SK-N-SH treated with all-trans-retinoic acid at 6 μM for 48 hours (cell line): ENCODE measurements around the gene BUB1.

Experiments used
- ATAC-seq: fragments of 200-7000 bp; cut with Tn5 transposase; 3 replicates; pipeline ENCODE4 v1.9.1; 2020; ENCODE audit warnings: mild to moderate bottlenecking, moderate library complexity
- BACH2 ChIP-seq: fragments of 250-450 bp; sonication (Bioruptor Pico); IDR thresholded peaks from 2 replicates; pipeline ENCODE4 v1.9.0; 2021; ENCODE audit warnings: mild to moderate bottlenecking, borderline replicate concordance
- CSDC2 ChIP-seq: fragments of 250-450 bp; sonication (Bioruptor Pico); IDR thresholded peaks from 2 replicates; pipeline ENCODE4 v1.5.0; 2020; ENCODE audit warnings: mild to moderate bottlenecking, moderate library complexity
- ESRRG ChIP-seq: fragments of 250-450 bp; sonication (Bioruptor Pico); IDR thresholded peaks from 2 replicates; pipeline ENCODE4 v1.6.1; 2021; ENCODE audit warnings: mild to moderate bottlenecking
- ISL1 ChIP-seq: fragments of 250-450 bp; sonication (Bioruptor Pico); IDR thresholded peaks from 2 replicates; pipeline ENCODE4 v2.1.2; 2022; ENCODE audit warnings: mild to moderate bottlenecking, moderate library complexity
- PPARA ChIP-seq: fragments of 250-450 bp; sonication (Bioruptor Pico); IDR thresholded peaks from 2 replicates; pipeline ENCODE4 v1.5.0; 2020; ENCODE audit warnings: mild to moderate bottlenecking, borderline replicate concordance
- RARB ChIP-seq: fragments of 250-450 bp; sonication (Bioruptor Pico); IDR thresholded peaks from 2 replicates; pipeline ENCODE4 v1.8.0; 2021; ENCODE audit warnings: mild to moderate bottlenecking, moderate library complexity
- TCF4 ChIP-seq: fragments of 250-450 bp; sonication (Bioruptor Pico); IDR thresholded peaks from 2 replicates; pipeline ENCODE4 v1.8.0; 2021; ENCODE audit warnings: mild to moderate bottlenecking, moderate library complexity, borderline replicate concordance
- TOX ChIP-seq: fragments of 250-450 bp; sonication (Bioruptor Pico); IDR thresholded peaks from 2 replicates; pipeline ENCODE4 v1.8.0; 2021; ENCODE audit warnings: mild to moderate bottlenecking, moderate library complexity, borderline replicate concordance
- ZFP3 ChIP-seq: fragments of 250-450 bp; sonication (Bioruptor Pico); IDR thresholded peaks from 2 replicates; pipeline ENCODE4 v1.5.0; 2020; ENCODE audit warnings: mild to moderate bottlenecking, moderate library complexity
- ZFP30 ChIP-seq: fragments of 450-650 bp; formaldehyde crosslinking; IDR thresholded peaks from 2 replicates; pipeline ENCODE4 v1.5.0; 2022; ENCODE audit warnings: mild to moderate bottlenecking, moderate library complexity
- ZNF565 ChIP-seq: fragments of 450-650 bp; formaldehyde crosslinking; conservative IDR thresholded peaks from 2 replicates; pipeline ENCODE4 v1.5.0; 2020; ENCODE audit warnings: low read depth, mild to moderate bottlenecking, moderate library complexity
- ZNF70 ChIP-seq: fragments of 450-650 bp; formaldehyde crosslinking; IDR thresholded peaks from 2 replicates; pipeline ENCODE4 v1.5.0; 2020; ENCODE audit warnings: mild to moderate bottlenecking, moderate library complexity
- ZNF8 ChIP-seq: fragments of 450-650 bp; formaldehyde crosslinking; IDR thresholded peaks from 2 replicates; pipeline ENCODE4 v1.5.0; 2020; ENCODE audit warnings: mild to moderate bottlenecking, moderate library complexity
- TF ChIP-seq, protein P1 (sequence below): fragments of 250-450 bp; sonication (Bioruptor Pico); IDR thresholded peaks from 2 replicates; pipeline ENCODE4 v1.8.0; 2020; ENCODE audit warnings: mild to moderate bottlenecking, moderate library complexity, borderline replicate concordance
- TF ChIP-seq, protein P2 (sequence below): fragments of 250-450 bp; sonication (Bioruptor Pico); IDR thresholded peaks from 2 replicates; pipeline ENCODE4 v1.8.0; 2021; ENCODE audit warnings: low read depth, mild to moderate bottlenecking, moderate library complexity, borderline replicate concordance
- TF ChIP-seq, protein P3 (sequence below): fragments of 250-450 bp; sonication (Bioruptor Pico); IDR thresholded peaks from 2 replicates; pipeline ENCODE4 v1.5.0; 2020; ENCODE audit warnings: mild to moderate bottlenecking, moderate library complexity
- TF ChIP-seq, protein P4 (sequence below): fragments of 250-450 bp; sonication (Bioruptor Pico); IDR thresholded peaks from 2 replicates; pipeline ENCODE4 v1.5.1; 2021; ENCODE audit warnings: mild to moderate bottlenecking, moderate library complexity

The BUB1 gene

DNA sequence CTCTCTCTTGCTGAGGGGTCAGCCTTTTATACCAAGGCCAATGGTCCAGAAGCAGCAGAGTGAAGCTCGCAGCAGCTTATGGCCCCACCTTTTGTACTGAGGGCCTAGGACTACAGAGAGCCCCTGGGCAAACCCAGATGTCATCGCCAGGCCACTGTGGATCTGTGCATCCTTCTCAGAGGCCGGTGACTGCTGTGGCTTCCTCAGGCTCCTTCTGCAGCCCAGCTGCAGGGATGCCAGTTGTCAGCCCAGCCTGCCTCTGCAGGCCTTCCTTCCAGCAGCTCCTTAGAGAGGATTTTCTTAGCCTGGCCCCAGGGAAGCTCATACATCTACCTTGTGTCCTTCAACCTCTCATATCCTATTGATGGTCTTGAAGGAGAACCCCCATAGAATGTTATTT is 48.0 kb upstream of the BUB1 start (continued):
- TF ChIP-seq BACH2 (no peak), ZNF8 (CRISPR knock-in tag) (no peak), ZNF565 (CRISPR knock-in tag) (no peak), ESRRG (CRISPR knock-in tag) (no peak), TOX (CRISPR knock-in tag) (no peak), PPARA (CRISPR knock-in tag) (no peak)
- TF ChIP-seq, protein P1, sequence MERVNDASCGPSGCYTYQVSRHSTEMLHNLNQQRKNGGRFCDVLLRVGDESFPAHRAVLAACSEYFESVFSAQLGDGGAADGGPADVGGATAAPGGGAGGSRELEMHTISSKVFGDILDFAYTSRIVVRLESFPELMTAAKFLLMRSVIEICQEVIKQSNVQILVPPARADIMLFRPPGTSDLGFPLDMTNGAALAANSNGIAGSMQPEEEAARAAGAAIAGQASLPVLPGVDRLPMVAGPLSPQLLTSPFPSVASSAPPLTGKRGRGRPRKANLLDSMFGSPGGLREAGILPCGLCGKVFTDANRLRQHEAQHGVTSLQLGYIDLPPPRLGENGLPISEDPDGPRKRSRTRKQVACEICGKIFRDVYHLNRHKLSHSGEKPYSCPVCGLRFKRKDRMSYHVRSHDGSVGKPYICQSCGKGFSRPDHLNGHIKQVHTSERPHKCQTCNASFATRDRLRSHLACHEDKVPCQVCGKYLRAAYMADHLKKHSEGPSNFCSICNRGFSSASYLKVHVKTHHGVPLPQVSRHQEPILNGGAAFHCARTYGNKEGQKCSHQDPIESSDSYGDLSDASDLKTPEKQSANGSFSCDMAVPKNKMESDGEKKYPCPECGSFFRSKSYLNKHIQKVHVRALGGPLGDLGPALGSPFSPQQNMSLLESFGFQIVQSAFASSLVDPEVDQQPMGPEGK (CRISPR knock-in tag): no peak

DNA sequence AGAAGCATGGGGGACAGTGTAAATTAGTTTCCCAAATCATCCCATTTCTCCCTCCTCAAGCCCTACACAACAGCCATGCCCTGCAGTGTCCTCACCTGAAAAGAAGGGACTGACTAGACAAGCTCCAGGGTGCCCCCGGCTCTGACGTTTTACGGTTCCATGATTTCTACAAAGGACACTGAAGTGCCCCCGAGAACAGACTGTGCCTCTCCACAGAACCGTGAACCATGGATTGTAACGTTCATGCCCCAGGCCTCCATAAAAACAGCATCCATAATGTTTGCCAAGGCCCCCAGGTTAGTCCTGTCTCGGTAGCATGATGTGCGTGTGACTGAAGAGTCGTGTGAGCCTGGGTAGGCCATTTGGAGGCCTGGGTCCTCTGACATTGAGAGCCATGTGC is 47.5 kb upstream of the BUB1 start:
- TF ChIP-seq, protein P1 (CRISPR knock-in tag): no peak
- TF ChIP-seq, protein P2, sequence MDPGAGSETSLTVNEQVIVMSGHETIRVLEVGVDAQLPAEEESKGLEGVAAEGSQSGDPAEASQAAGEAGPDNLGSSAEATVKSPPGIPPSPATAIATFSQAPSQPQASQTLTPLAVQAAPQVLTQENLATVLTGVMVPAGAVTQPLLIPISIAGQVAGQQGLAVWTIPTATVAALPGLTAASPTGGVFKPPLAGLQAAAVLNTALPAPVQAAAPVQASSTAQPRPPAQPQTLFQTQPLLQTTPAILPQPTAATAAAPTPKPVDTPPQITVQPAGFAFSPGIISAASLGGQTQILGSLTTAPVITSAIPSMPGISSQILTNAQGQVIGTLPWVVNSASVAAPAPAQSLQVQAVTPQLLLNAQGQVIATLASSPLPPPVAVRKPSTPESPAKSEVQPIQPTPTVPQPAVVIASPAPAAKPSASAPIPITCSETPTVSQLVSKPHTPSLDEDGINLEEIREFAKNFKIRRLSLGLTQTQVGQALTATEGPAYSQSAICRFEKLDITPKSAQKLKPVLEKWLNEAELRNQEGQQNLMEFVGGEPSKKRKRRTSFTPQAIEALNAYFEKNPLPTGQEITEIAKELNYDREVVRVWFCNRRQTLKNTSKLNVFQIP (CRISPR knock-in tag): no peak
- TF ChIP-seq ZFP3 (CRISPR knock-in tag) (no peak), RARB (CRISPR knock-in tag) (no peak), PPARA (CRISPR knock-in tag) (no peak), ZFP30 (CRISPR knock-in tag) (no peak), ISL1 (CRISPR knock-in tag) (no peak)
- TF ChIP-seq, protein P3, sequence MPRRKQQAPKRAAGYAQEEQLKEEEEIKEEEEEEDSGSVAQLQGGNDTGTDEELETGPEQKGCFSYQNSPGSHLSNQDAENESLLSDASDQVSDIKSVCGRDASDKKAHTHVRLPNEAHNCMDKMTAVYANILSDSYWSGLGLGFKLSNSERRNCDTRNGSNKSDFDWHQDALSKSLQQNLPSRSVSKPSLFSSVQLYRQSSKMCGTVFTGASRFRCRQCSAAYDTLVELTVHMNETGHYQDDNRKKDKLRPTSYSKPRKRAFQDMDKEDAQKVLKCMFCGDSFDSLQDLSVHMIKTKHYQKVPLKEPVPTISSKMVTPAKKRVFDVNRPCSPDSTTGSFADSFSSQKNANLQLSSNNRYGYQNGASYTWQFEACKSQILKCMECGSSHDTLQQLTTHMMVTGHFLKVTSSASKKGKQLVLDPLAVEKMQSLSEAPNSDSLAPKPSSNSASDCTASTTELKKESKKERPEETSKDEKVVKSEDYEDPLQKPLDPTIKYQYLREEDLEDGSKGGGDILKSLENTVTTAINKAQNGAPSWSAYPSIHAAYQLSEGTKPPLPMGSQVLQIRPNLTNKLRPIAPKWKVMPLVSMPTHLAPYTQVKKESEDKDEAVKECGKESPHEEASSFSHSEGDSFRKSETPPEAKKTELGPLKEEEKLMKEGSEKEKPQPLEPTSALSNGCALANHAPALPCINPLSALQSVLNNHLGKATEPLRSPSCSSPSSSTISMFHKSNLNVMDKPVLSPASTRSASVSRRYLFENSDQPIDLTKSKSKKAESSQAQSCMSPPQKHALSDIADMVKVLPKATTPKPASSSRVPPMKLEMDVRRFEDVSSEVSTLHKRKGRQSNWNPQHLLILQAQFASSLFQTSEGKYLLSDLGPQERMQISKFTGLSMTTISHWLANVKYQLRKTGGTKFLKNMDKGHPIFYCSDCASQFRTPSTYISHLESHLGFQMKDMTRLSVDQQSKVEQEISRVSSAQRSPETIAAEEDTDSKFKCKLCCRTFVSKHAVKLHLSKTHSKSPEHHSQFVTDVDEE (CRISPR knock-in tag): no peak
- no peak for ATAC-seq

DNA sequence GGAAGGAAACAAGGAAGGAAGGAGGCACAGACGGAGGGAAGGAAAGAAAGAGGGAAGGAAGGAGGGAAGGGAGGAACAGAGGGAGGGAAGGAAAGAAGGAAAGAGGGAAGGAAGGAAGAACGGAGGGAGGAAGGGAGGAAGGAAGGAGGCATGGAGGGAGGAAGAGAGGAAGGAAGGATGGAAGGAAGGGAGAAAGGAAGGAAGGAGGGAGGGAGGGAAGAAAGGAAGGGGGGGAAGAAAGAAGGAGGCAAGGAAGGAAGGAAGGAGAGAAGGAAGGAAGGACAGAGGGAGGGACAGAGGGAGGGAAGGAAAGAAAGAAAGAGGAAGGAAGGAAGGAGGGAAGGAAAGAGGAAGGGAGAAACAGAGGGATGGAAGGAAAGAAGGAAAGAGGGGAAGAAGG is 47.0 kb upstream of the BUB1 start:
- ATAC-seq: no peak
- TF ChIP-seq ZNF565 (CRISPR knock-in tag): no peak
- TF ChIP-seq TOX (CRISPR knock-in tag): no peak
- TF ChIP-seq, protein P1 (CRISPR knock-in tag): no peak
- no peak for TF ChIP-seq BACH2
- no peak for TF ChIP-seq ZNF70
- TF ChIP-seq, protein P4, sequence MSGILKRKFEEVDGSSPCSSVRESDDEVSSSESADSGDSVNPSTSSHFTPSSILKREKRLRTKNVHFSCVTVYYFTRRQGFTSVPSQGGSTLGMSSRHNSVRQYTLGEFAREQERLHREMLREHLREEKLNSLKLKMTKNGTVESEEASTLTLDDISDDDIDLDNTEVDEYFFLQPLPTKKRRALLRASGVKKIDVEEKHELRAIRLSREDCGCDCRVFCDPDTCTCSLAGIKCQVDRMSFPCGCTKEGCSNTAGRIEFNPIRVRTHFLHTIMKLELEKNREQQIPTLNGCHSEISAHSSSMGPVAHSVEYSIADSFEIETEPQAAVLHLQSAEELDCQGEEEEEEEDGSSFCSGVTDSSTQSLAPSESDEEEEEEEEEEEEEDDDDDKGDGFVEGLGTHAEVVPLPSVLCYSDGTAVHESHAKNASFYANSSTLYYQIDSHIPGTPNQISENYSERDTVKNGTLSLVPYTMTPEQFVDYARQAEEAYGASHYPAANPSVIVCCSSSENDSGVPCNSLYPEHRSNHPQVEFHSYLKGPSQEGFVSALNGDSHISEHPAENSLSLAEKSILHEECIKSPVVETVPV (CRISPR knock-in tag): no peak
- TF ChIP-seq ISL1 (CRISPR knock-in tag): no peak
- TF ChIP-seq ZNF8 (CRISPR knock-in tag): no peak
- TF ChIP-seq PPARA (CRISPR knock-in tag): no peak
- TF ChIP-seq CSDC2: no peak
- TF ChIP-seq TCF4 (CRISPR knock-in tag): no peak
